Right ventricle myocardium superior (tissue), 1 donor: Measurements from ENCODE around the gene IRAK3. TPM values are rescaled to one million over a fixed set of nuclear protein-coding genes. Genes with fewer than 3 reads are reported as not detected.

Experiments
- ATAC-seq: fragments of 200-7000 bp; cut with Tn5 transposase; one replicate; pipeline ENCODE4 v1.9.1; 2020; ENCODE audit warnings: mild to moderate bottlenecking; ENCODE audit not compliant: poor library complexity
- DNase-seq: peaks from one replicate; pipeline ENCODE4 v3.0.0-alpha.2; 2020
- intact Hi-C: fragments of 100-400 bp; cut with DNase I; formaldehyde crosslinking; loops from one replicate; pipeline ENCODE4 v1.11.2; 2022
- total RNA-seq: library from RNA; stranded (reverse); fragmentation: NEBNext Ultra II Directional; extraction: Animal tissue kit (Norgen Biotek cat#: 25700); gene quantifications from one replicate; pipeline ENCODE4 v1.2.1, GENCODE V29; 2021
- donor health status: DM: no; HTN: yes; CAD: no; lungs with severe emphysema.

The IRAK3 gene
- total RNA-seq, 1 donor from 2014 or later: 4.0 TPM

DNA sequence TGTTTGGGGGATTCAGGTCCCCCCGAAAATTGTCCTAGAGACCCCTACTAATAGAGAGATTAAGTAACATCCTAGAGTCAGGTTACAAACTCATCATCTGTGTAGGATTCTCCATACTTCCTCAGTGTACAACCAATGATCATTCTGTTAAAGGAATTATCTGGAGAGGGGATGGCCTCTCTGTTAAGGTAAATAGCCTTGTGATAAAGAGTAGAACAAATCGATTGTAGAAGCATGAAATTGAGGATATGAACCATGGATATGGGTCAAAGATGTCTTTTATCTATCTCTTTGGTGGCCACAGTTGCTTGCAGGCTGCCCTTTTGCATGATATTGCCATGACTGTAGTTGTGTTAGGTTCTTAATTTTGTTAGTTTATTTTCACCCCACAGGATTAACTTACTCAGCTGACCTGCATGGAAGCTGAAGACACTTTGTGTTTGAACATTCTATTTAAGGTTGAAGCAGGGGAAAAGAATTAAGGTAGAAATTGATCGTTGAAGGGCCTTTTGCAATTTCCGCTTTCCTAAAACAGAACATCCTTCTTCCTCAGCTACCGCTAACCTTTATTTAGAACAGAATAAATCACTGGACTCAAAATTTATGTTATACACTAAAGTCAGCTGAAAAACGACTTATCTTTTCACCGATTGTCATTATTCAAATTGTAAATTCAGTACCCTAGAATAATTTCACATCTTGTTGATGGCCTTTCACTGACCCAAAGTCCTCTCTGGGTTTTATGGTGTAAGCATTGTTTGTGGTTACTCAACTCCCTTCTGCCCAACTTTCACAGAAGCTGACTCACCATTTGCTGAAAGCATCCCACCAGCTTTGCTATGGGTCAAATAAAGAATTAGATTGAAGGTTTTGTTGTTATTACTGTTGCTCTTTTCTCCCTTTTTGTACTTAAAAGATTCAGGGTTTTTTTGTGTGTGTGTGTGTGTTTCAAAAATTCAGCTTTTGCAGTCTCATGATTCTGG is 52.3 kb downstream of the IRAK3 start:
- ATAC-seq (peak; percentile 53), DNase-seq (no peak)
- intact Hi-C loops: no loop called here

DNA sequence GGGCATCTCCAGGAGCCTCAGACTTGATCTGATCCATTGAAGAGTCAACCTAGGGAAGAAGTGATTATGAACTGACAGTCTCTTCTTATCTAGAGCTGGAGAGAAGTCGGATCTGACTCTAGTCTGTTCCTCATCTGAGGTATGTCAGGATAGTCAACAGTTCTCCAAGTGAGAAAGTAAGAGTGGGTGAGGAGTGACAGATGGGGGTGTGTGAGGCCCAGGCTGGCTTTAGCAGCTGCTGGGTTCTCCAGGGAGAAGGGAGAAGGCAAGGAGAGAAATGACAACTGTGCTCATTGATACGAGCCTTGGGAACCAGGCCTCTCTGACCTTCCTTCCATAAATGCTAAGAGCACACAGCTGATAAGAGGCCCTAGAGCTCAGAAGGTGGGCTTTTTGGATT is 53.3 kb downstream of the IRAK3 start:
- ATAC-seq (no peak), DNase-seq (no peak)
- intact Hi-C loops: no loop called here

GRCh38 chr12:66243911-66244310 is 54.9 kb downstream of the IRAK3 start:
- DNase-seq (no peak), ATAC-seq (no peak)
- intact Hi-C loops: no loop called here

DNA sequence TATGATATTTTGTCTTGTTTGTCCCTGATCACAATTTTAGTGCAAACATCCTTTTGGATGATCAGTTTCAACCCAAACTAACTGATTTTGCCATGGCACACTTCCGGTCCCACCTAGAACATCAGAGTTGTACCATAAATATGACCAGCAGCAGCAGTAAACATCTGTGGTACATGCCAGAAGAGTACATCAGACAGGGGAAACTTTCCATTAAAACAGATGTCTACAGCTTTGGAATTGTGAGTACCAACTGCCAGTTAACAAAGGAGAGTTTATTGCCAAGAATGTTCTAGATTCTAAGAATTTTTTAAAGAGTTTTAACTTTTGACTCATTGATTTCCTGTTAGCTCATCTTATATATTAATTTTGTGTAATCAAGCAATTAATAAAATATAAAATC is 55.4 kb downstream of the IRAK3 start:
- intact Hi-C loops: no loop called here
- ATAC-seq: no peak
- DNase-seq: no peak

DNA sequence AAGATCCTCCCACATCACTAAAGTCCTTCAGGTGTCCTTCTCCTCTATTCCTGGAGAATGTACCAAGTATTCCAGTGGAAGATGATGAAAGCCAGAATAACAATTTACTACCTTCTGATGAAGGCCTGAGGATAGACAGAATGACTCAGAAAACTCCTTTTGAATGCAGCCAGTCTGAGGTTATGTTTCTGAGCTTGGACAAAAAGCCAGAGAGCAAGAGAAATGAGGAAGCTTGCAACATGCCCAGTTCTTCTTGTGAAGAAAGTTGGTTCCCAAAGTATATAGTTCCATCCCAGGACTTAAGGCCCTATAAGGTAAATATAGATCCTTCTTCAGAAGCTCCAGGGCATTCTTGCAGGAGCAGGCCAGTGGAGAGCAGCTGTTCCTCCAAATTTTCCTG is 58.7 kb downstream of the IRAK3 start:
- DNase-seq (no peak), ATAC-seq (no peak)
- intact Hi-C loops: no loop called here

- ATAC-seq: no peak
- intact Hi-C loops: no loop called here
- DNase-seq: no peak
Measured at GRCh38 chr12:66251049-66251448, 62.0 kb downstream of the IRAK3 start.

- DNase-seq: no peak
- ATAC-seq: no peak
- intact Hi-C loops: no loop called here
Measured at GRCh38 chr12:66252771-66253170, 63.8 kb downstream of the IRAK3 start.

DNA sequence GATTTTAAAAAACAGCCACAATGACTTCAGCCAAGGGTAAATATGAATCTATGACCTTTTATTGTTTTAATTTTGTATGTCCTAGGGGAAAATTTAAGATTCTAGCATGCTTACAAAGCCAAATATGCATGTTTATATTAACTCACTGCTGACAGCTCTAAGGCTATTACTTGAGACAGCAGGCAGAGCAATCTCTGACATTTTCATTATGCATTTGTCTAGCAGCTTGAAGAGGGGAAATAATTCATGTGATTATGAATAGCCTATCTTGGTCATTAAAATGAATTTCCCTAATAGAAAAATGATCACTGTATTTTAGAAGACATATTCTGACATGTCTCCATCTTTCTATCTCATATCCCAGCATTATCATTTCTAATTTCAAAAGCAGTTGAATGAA is 66.7 kb downstream of the IRAK3 start:
- intact Hi-C loops: no loop called here
- DNase-seq: no peak
- ATAC-seq: no peak

- intact Hi-C loops: no loop called here
- no peak for DNase-seq
- ATAC-seq: no peak
Measured at GRCh38 chr12:66258011-66258410, 69.0 kb downstream of the IRAK3 start.

- ATAC-seq: no peak
- DNase-seq: no peak
- intact Hi-C loops: no loop called here
Measured at GRCh38 chr12:66262737-66263136, 73.7 kb downstream of the IRAK3 start.

GRCh38 chr12:66268562-66268961 is 79.5 kb downstream of the IRAK3 start:
- DNase-seq: no peak
- intact Hi-C loops: no loop called here

GRCh38 chr12:66269142-66269541 is 80.1 kb downstream of the IRAK3 start:
- intact Hi-C loops: no loop called here
- ATAC-seq (peak; percentile 36), DNase-seq (no peak)

More at GRCh38 chr12:66268562-66268961, 79.5 kb downstream of the IRAK3 start:
- peak; percentile 52 for ATAC-seq

DNA sequence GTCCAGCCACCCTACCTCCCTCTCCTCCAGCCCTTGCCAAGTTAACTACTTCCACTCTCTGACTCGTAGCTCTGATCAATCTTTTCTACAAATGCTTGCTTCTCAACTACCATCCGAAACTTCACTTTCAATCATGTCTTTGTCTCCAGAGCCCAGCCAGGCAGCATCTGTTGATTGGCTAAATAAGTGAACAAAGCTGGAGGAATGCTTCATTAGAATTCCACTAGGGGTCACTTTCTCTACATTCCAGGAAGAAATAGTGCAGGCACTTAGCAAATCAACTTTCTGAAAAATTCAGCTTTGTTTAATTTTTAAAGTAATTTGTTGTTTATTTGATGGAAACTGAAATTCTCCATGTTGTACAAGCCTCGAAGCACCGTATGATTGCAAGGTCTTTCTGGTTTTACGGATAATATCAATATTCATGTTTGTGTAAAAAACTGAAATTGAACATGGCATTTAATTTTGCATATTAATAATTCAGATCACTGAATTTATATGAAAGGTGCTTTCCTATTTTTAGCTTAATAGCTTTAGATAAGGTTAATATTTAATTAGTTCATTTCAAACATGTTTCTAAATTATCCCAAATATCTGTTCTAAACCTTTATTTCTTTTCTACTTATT is 80.9 kb downstream of the IRAK3 start:
- ATAC-seq (peak; percentile 61), DNase-seq (no peak)
- intact Hi-C loops: loop anchor here (10.0 kb wide), 1 partner anchor 425 kb away; no protein-coding TSS in a partner anchor

DNA sequence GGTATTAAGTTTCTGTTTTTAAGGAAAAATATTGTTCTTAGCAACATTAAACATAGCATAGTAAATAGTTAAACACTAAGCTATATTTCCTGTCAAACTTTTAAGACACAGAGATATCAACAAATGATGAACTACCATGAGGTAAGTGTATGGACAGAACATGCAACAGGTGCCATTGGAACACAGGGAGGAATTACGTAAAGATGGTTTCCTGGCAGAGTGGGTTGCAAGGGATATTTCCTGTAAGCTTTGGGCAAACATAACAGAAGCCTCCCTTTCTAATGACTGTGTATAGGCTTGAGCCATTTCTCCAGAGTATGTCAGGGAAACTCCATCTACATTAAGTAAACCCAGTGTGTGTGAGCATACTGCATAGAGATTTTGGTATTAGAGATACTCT is 81.6 kb downstream of the IRAK3 start:
- no peak for ATAC-seq
- intact Hi-C loops: loop anchor here (10.0 kb wide), 1 partner anchor 424 kb away; no protein-coding TSS in a partner anchor
- DNase-seq: no peak

- intact Hi-C loops: loop anchor here (10.0 kb wide), 1 partner anchor 422 kb away; no protein-coding TSS in a partner anchor
Measured at GRCh38 chr12:66272650-66273049, 83.6 kb downstream of the IRAK3 start.

DNA sequence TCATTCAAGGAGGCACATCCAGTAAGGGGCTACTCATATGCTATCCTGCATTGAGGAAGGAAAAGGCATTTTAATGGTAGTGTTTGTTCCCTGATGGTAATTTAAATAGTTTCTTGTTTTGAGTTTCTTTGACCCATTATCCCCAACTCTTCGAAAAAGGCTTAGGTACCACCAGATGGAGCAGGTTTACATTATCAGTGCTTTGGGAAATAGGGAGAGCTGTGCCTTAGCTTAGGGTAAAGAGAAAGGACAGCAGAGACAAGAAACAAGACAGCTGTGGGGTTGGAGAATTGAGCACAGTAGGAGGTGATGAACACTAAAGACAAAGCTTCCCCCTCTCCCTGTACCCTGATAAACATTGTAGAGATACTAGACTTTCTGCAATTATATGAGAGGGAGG is 84.1 kb downstream of the IRAK3 start:
- ATAC-seq: no peak
- no peak for DNase-seq
- intact Hi-C loops: loop anchor here (10.0 kb wide), 1 partner anchor 422 kb away; no protein-coding TSS in a partner anchor

More at GRCh38 chr12:66272650-66273049, 83.6 kb downstream of the IRAK3 start:
- DNase-seq (no peak), ATAC-seq (no peak)

DNA sequence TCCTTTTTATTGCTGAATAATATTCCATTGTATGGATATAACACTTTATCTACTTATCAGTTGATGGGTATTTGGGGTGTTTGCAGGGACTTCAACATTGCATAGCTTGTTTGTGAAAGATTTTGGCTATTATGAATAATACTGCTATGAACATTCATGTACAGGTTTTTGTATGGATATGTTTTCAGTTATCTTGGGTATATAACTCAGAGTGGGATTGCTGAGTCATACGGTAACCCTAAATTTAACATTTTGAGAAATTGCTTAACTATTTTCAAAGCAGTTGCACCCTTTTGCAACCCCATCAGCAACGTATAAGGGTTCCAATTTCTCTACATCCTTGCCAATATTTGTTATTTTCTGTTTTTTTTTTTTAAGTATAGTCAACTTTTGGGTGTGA is 86.0 kb downstream of the IRAK3 start:
- DNase-seq (no peak), ATAC-seq (no peak)
- intact Hi-C loops: loop anchor here (5.0 to 10.0 kb wide), 2 partner anchors 127 to 420 kb away; no protein-coding TSS in a partner anchor

GRCh38 chr12:66279123-66279712 is 90.2 kb downstream of the IRAK3 start:
- no peak for ATAC-seq
- DNase-seq: no peak
- intact Hi-C loops: loop anchor here (5.0 to 10.0 kb wide), 2 partner anchors 123 to 416 kb away; no protein-coding TSS in a partner anchor

GRCh38 chr12:66280561-66280960 is 91.5 kb downstream of the IRAK3 start:
- DNase-seq (no peak), ATAC-seq (no peak)
- intact Hi-C loops: no loop called here
